ENCODE measurements around the gene FAM20A.

- TF ChIP-seq CTCF (IDR thresholded peaks at IDR 0.05) (no peak), POLR2A (IDR thresholded peaks at IDR 0.05) (no peak), POLR2AphosphoS5 (IDR thresholded peaks at IDR 0.05) (no peak)
Observed at GRCh38 chr17:68606451-68607307, 5.5 kb upstream of the FAM20A start.
